CD1c-positive myeloid dendritic cell (primary cell): Measurements from ENCODE around the gene CLDN22.
"Not testable (repeated sequence)": the region's sequence is repeated elsewhere in the genome, so short reads cannot be mapped to it uniquely, and the experiment has no call there.

Experiments
- DNase-seq: peaks from one replicate; pipeline ENCODE4 v3.0.0-alpha.2; 2016; ENCODE audit errors: extremely low spot score

The CLDN22 gene

DNA sequence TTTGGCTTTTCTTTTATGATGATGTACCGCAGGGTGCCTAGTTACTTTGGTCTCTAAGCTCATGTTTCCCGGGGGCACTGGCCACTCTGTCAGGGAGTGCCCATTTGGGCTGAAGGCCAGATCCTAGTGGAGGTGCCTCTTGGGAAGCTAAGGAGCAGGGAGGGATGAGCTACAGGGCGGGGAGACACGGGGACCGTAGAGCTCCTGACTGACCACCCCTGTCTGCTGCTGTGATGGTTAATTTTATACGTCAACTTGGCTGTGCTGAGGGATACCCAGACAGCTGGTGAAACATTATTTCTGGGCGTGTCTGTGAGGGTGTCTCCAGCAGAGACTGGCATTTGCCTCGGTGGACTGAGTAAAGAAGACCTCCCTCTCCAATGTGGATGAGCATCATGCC is 27.1 kb upstream of the CLDN22 start:
- DNase-seq = no peak

DNA sequence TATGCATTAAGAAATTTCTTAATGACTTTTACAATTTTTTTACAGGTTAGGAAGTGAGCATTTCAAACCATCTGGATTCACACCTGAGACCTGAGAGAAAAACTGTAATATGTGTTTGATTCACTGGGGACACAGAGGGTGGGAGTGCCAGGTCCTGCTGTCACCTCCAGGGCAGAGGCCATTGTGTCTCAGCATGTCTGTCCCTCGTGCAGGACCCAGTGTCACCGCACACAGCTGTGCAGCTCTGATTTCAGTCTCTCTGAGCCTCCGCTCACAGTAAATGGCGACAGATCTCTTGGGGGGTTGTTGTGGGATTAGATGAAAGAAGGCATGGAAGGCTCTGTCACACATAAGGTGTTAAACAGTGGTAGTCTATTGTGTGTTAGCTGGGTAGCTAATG is 25.2 kb upstream of the CLDN22 start:
- no peak for DNase-seq

DNA sequence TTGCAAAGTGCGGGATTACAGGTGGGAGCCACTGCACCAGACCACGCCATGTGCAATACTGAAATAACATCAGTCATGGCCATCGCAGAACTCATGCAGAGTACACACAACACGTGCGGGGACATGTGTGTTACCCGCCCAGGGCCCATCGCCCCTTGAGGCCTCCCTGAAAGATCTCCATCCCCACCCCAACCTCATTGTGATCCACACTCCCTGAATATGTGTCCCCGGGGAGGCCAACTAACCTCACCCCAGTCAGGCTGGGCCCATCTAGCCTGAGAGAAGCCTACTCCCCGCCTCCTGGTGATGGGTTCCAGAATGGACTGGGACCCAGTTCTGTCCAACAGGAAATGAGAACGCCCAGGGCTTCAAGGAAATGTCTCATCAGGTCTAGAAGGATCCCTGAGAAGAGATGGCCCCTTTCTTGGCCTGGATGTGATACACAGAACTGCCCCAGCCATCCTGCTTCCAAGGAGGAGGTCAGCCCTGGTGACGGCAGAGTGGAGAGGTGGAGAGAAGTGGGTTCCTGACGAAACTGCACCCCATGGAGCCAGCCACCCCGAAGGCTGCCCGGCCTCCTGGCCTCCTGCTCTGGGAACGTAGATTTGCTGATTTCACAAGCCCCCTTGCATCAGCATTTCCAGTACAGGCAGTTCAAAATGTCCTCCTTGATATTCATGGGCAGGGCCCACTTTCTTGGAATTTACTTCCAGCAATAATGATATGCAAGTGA is 24.6 kb upstream of the CLDN22 start:
- no peak for DNase-seq

DNA sequence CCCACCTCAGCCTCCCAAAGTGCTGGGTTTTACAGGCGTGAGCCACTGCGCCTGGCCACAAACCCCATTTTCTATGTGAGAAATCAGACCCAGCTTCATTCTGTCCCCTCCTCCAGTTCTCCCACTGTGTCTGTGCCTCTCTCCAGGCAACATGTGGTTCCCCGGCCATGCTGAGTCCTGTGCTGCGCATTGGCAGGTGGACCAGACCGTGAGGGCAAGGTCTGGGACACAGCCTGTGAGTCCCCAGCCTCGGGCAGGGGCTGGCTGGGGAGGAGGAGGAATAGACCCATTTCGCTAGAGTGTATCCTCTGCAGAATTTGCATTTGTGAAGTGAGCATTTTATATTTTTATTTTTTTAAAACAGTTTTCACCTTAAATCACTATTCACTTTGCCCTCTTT is 23.7 kb upstream of the CLDN22 start:
- no peak for DNase-seq

- no peak for DNase-seq
Measured at GRCh38 chr4:183342541-183343533, 22.8 kb upstream of the CLDN22 start.

DNA sequence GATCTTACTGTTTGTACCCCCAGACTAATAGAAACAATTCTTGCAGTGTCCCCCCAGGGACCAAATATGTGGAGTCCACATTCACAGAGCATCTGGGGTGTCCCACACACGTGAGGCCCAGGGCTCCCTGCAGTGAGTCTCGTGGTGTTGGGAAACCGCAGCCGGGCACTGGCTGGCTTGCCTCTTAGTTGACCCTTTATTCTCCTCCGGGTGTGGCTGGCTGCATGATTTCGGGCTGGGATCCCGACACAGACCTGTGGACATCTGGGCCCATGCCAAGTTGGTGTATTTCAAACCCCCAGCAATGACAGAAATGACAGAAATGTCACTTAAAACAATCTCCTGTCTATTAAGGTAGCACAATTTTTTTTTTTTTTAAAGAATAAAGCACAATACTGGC is 17.8 kb upstream of the CLDN22 start:
- DNase-seq = no peak

GRCh38 chr4:183337349-183337748 is 17.3 kb upstream of the CLDN22 start:
- no peak for DNase-seq

DNA sequence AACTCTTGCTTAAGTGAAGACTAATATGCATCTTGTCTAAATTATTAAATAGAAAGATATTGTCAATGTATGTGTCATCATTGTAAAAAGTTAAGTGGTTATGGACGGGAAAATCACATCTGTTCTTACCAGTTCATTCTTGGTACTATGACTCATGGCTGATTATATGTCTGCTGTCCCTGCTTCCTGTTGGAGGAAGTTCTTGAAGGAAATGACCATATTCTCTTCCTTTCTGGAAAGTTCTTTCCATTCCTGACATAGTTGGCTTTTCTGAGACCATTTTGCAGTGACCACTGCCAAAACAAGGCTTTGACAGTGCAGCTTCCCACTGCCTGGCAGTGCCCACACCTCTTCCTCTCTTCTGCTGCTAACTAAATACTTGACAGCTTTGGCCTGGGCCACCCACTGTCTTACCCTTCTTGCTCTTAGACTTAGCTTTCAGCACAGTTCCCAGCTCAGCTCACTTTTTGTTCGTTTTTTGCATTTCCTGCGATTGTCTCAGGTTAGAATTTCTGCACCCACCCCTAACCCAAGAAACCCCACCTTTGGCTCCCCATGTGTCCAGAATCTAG is 15.4 kb upstream of the CLDN22 start:
- DNase-seq = peak; percentile 7

- no peak for DNase-seq
Measured at GRCh38 chr4:183333983-183334382, 13.9 kb upstream of the CLDN22 start.

DNA sequence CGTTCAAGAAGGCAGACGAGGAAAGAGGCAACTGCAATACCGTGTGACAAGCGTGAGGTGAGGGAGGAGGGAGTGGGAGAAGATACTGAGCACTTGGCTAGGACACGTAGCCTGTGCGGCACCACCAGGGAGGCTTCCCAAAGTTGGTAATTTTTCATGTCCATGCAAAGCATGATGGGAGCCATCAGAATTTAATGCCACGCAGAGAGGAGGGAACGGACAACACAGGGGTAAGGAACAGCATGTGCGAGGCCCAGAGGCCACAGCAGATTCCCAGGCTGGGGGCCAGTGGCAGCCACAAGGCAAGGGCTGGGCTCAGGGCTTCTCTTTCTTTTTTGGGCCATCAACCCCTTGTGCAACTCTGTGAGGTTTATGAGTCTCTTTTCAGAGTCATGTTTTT is 13.1 kb upstream of the CLDN22 start:
- no peak for DNase-seq

GRCh38 chr4:183332447-183332846 is 12.4 kb upstream of the CLDN22 start:
- no peak for DNase-seq

DNA sequence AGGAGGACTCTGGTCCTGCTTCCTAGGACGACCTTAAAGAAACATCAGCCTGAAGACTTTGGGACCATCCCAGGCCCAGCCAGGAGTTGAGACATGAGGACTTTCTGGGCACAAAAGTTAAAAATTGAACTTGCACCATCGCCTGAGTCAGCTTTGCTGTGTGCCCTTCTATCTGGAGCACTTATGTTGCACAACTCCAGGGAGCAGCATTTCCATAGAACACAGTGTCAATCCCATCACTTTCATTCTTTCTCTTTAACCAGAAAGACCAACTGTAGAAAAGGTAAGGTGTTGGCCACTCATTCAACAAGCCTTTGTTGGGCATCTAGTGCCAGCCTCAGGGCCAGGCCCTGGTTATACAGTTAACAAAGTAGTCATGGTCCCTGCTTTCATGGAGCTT is 10.8 kb upstream of the CLDN22 start:
- DNase-seq = no peak

GRCh38 chr4:183329954-183330742 is 10.1 kb upstream of the CLDN22 start:
- no peak for DNase-seq

GRCh38 chr4:183329244-183329643 is 9.2 kb upstream of the CLDN22 start:
- DNase-seq = no peak

DNA sequence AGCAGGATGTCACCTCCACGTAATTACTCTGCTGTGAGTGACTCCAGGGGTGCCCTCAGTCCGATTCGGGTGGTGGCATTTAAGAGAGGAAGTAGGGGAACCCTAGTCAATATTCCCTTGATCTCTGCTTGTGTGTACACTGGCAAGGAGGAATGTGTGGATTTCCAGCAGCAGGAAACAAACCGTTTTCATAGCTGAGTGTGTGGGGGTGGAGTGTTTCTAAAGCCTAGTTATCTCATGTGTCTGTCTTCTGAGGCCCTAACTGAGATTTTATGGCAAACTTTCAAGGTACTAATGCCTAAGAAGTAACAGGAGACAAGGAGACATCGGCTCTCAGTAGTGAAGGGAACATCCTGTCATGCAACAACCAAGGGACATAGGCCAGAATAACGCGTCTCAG is 8.8 kb upstream of the CLDN22 start:
- no peak for DNase-seq

GRCh38 chr4:183327827-183328226 is 7.8 kb upstream of the CLDN22 start:
- DNase-seq = no peak

GRCh38 chr4:183326853-183327252 is 6.8 kb upstream of the CLDN22 start:
- no peak for DNase-seq

DNA sequence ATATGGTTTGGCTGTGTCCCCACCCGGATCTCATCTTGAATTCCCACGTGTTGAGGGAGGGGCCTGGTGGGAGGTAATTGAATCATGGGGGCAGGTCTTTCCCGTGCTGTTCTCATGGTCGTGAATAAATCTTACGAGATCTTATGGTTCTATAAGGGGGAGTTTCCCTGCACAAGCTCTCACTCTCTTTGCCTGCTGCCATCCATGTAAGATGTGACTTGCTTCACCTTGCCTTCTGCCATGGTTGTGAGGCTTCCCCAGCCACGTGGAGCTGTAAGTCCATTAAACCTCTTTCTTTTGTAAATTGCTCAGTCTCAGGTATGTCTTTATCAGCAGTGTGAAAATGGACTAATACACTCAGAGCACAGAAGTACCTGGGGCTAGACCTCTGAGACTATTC is 6.3 kb upstream of the CLDN22 start:
- not testable (repeated sequence) for DNase-seq

- DNase-seq = no peak
Measured at GRCh38 chr4:183324619-183325018, 4.5 kb upstream of the CLDN22 start.

DNA sequence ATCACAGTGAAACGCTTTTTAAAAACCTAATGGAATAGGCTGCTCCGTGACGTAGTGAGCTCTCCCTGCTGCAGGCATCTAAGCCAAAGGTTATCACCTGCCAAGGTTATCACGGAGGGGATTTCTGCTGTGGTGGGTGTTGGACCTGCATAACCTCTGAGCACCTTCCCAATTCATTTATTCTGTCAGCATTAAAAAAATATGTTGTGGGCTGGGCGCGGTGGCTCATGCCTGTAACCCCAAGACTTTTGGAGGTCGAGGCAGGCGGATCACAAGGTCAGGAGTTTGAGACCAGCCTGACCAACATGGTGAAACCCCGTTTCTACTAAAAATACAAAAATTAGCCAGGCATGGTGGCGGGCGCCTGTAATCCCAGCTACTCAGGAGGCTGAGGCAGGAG is 4.0 kb upstream of the CLDN22 start:
- not testable (repeated sequence) for DNase-seq

DNA sequence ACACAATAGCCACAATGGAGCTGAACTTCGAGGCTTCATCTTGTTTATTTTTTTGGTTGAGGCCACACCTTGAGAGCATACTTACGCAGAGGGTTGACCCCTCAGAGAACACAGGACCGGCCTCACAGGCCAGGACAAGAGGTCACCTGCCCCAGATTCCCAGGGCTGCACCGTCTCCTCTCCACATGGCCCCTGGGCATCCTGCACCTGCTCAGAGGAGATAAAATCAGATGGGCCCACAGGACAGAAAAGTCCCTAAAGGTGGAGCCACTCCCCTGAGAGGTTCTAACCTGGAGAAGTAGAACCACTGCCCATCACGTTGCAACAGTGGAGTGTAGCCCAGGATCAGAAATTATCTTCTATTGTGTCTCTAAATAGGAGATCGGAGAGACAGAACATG is 3.2 kb upstream of the CLDN22 start:
- DNase-seq = no peak

DNA sequence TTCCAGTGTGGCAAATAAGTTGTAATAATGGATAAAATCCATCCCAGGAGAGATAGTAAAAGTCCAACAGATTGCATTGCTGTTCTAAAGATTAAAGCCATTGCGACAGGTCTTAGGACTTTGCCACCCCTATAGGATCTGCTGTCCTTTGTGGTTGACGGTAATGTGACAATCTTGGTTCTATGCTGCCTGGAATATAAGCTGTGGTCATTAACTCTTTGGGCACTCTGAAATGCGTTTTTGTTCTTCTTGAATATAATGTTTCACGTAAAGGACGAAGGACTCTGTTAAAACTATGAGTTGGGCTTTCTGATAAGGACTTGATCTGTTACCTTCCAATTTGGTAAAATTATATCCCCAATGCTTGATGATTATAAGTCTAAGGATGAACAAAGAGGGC is 2.2 kb upstream of the CLDN22 start, which contains the start of gene CLDN24:
Gene CLDN24 (minus strand): TSS at position 101 of the 400 bp plus-strand sequence. CDS start 0 bp downstream, at position 101.
- DNase-seq = no peak
